NCI-H345 treated with DMSO at 0.1 percent for 48 hours (cell line): Measurements from ENCODE around the gene HS3ST5.
"Not testable (repeated sequence)": the region's sequence is repeated elsewhere in the genome, so short reads cannot be mapped to it uniquely, and the experiment has no call there.

Source experiments
- DNase-seq: peaks from one replicate; lab custom pipeline; 2025; ENCODE audit not compliant: unreplicated experiment; lab: John Stamatoyannopoulos, UW

The HS3ST5 gene

GRCh38 chr6:114339706-114340105, 3.1 kb downstream of the HS3ST5 start:
- DNase-seq, result no peak

- DNase-seq, result no peak
These were observed 8.6 kb downstream of the HS3ST5 start for GRCh38 chr6:114334237-114334636.

GRCh38 chr6:114327074-114327473, 15.7 kb downstream of the HS3ST5 start:
- no peak for DNase-seq

- no peak for DNase-seq
These were observed 19.0 kb downstream of the HS3ST5 start for GRCh38 chr6:114323784-114324183.

- DNase-seq, result no peak
These were observed 23.1 kb downstream of the HS3ST5 start for GRCh38 chr6:114319749-114320148.

- no peak for DNase-seq
These were observed 26.8 kb downstream of the HS3ST5 start for GRCh38 chr6:114315831-114316595.

GRCh38 chr6:114313816-114314215, 29.0 kb downstream of the HS3ST5 start:
- DNase-seq, result not testable (repeated sequence)

- DNase-seq, result no peak
These were observed 29.9 kb downstream of the HS3ST5 start for GRCh38 chr6:114312931-114313330.

- no peak for DNase-seq
These were observed 32.8 kb downstream of the HS3ST5 start for GRCh38 chr6:114310053-114310452.

- no peak for DNase-seq
These were observed 38.4 kb downstream of the HS3ST5 start for GRCh38 chr6:114304304-114304887.

GRCh38 chr6:114301596-114302219, 41.1 kb downstream of the HS3ST5 start:
- DNase-seq, result no peak

- DNase-seq, result no peak
These were observed 45.7 kb downstream of the HS3ST5 start for GRCh38 chr6:114297135-114297534.

GRCh38 chr6:114292431-114292830, 50.4 kb downstream of the HS3ST5 start:
- no peak for DNase-seq

- no peak for DNase-seq
These were observed 51.4 kb downstream of the HS3ST5 start for GRCh38 chr6:114291428-114291827.

GRCh38 chr6:114290864-114291263, 52.0 kb downstream of the HS3ST5 start:
- no peak for DNase-seq

- DNase-seq, result no peak
These were observed 53.9 kb downstream of the HS3ST5 start for GRCh38 chr6:114288701-114289495.

- DNase-seq, result no peak
These were observed 55.4 kb downstream of the HS3ST5 start for GRCh38 chr6:114287461-114287860.

- no peak for DNase-seq
These were observed 56.6 kb downstream of the HS3ST5 start for GRCh38 chr6:114286211-114286610.

- no peak for DNase-seq
These were observed 58.5 kb downstream of the HS3ST5 start for GRCh38 chr6:114284281-114284680.

GRCh38 chr6:114282292-114282691, 60.5 kb downstream of the HS3ST5 start:
- DNase-seq, result no peak

- no peak for DNase-seq
These were observed 61.3 kb downstream of the HS3ST5 start for GRCh38 chr6:114281496-114281895.
